GM18526 (cell line): ENCODE data around the gene PKN3.

Experiments
- POLR2A ChIP-seq: IDR thresholded peaks from 3 replicates; pipeline ENCODE4 v1.6.1; 2011; ENCODE audit not compliant: insufficient read length; ENCODE audit errors: extremely low read depth

PKN3 gene

GRCh38 chr9:128722380-128723351 lies 20.4 kb downstream of the PKN3 start:
- TF ChIP-seq POLR2A, result no peak

- no peak for TF ChIP-seq POLR2A
These were observed 21.1 kb downstream of the PKN3 start for GRCh38 chr9:128723352-128723865.

GRCh38 chr9:128723866-128724743 lies 21.8 kb downstream of the PKN3 start, which contains the start of gene ZDHHC12:
ZDHHC12 (minus strand) TSS chr9:128724127; CDS start chr9:128724093, 34 bp downstream.
- TF ChIP-seq POLR2A, result peak; percentile 98

GRCh38 chr9:128724744-128725211 lies 22.5 kb downstream of the PKN3 start:
- TF ChIP-seq POLR2A, result peak; percentile 38

GRCh38 chr9:128727640-128728248 lies 25.4 kb downstream of the PKN3 start:
- TF ChIP-seq POLR2A, result no peak

- no peak for TF ChIP-seq POLR2A
These were observed 26.0 kb downstream of the PKN3 start for GRCh38 chr9:128728298-128728697.

- TF ChIP-seq POLR2A, result no peak
These were observed 27.0 kb downstream of the PKN3 start for GRCh38 chr9:128729302-128729701.

GRCh38 chr9:128729766-128730517 lies 27.6 kb downstream of the PKN3 start:
- no peak for TF ChIP-seq POLR2A

GRCh38 chr9:128731093-128731492 lies 28.8 kb downstream of the PKN3 start:
- no peak for TF ChIP-seq POLR2A

- no peak for TF ChIP-seq POLR2A
These were observed 29.4 kb downstream of the PKN3 start for GRCh38 chr9:128731691-128732090.

GRCh38 chr9:128732576-128732975 lies 30.3 kb downstream of the PKN3 start:
- TF ChIP-seq POLR2A, result no peak

- TF ChIP-seq POLR2A, result no peak
These were observed 31.0 kb downstream of the PKN3 start for GRCh38 chr9:128733256-128733655.

- TF ChIP-seq POLR2A, result no peak
These were observed 33.1 kb downstream of the PKN3 start for GRCh38 chr9:128735373-128735772.

- TF ChIP-seq POLR2A, result no peak
These were observed 40.1 kb downstream of the PKN3 start for GRCh38 chr9:128742401-128742800.

- TF ChIP-seq POLR2A, result no peak
These were observed 41.1 kb downstream of the PKN3 start for GRCh38 chr9:128743421-128743820.

- no peak for TF ChIP-seq POLR2A
These were observed 44.9 kb downstream of the PKN3 start for GRCh38 chr9:128747241-128747640.
